Brain microvascular endothelial cell (primary cell): ENCODE data around the gene BRCA1.
"Not testable (repeated sequence)": the region's sequence is repeated elsewhere in the genome, so short reads cannot be mapped to it uniquely, and the experiment has no call there.

Experiments
- DNase-seq: peaks from one replicate; pipeline ENCODE4 v3.0.0-alpha.2; 2020
- H3K27ac ChIP-seq: fragments of 250-450 bp; sonication (Bioruptor Pico); 2 replicates; pipeline ENCODE4 v1.5.1; 2020; ENCODE audit warnings: mild to moderate bottlenecking, moderate library complexity
- H3K27me3 ChIP-seq: fragments of 250-450 bp; sonication (Bioruptor Pico); replicated peaks from 2 replicates; pipeline ENCODE4 v1.5.1; 2020; ENCODE audit warnings: mild to moderate bottlenecking
- H3K36me3 ChIP-seq: fragments of 250-450 bp; sonication (Bioruptor Pico); replicated peaks from 2 replicates; pipeline ENCODE4 v1.5.1; 2020; ENCODE audit warnings: mild to moderate bottlenecking
- H3K4me3 ChIP-seq: 2 replicates; pipeline ENCODE4 v1.5.1; 2011; ENCODE audit warnings: low read depth, mild to moderate bottlenecking, control low read depth, low read length, moderate library complexity
- in situ Hi-C: cut with HindIII; loops from 2 replicates; pipeline ENCODE4 v1.10.0; 2017; ENCODE audit warnings: low sequenced_read_pairs, low pct_ligation_motif_present
- TF ChIP-seq, protein P1 (sequence below): IDR thresholded peaks from 2 replicates; pipeline ENCODE4 v1.5.1; 2011; ENCODE audit warnings: low read depth, mild to moderate bottlenecking, moderate library complexity, low read length, control low read depth, inconsistent platforms; ENCODE audit errors: missing control alignments

Gene BRCA1

DNA sequence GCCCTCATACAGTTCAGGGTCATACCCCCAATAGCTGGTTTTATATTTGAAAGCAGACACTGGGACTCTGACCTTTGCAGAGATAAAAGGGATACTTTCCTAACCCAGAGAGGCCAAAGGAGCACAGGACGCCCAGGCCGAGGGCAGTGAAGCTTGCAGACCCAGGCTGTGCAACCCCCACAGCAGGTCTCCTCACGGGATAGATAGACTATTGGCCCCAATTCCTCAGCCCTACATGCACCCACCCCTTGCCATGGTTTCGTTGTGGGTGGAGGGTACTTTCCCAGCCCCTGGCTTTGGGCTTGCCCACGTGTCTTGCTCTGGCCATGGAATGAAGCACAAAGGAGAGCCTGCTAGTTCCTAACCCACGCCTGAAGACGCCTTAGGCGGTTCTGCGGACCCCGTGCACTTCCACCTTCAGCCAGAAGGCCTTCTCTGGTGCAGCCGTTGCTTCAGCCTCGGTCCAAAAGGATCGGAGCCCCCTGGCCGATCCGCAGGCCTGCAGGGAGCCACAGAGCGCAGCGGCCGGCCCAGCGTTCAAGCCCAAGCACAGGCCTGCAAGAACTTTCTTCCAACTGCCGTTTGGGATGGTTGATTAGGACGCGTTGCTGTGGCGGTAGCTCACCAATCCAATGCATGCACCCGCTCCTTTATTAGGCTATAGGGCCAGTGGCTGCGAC is 9.8 kb upstream of the BRCA1 start:
- DNase-seq = no peak
- no peak overlapping the region for H3K4me3 ChIP-seq
- in situ Hi-C loops = no loop called here
- no peak overlapping the region for H3K27ac ChIP-seq
- H3K36me3 ChIP-seq = peaks cover 2% of the 10 kb centered on the region
- TF ChIP-seq, protein P1, sequence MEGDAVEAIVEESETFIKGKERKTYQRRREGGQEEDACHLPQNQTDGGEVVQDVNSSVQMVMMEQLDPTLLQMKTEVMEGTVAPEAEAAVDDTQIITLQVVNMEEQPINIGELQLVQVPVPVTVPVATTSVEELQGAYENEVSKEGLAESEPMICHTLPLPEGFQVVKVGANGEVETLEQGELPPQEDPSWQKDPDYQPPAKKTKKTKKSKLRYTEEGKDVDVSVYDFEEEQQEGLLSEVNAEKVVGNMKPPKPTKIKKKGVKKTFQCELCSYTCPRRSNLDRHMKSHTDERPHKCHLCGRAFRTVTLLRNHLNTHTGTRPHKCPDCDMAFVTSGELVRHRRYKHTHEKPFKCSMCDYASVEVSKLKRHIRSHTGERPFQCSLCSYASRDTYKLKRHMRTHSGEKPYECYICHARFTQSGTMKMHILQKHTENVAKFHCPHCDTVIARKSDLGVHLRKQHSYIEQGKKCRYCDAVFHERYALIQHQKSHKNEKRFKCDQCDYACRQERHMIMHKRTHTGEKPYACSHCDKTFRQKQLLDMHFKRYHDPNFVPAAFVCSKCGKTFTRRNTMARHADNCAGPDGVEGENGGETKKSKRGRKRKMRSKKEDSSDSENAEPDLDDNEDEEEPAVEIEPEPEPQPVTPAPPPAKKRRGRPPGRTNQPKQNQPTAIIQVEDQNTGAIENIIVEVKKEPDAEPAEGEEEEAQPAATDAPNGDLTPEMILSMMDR = no peak
- no peaks in the 10 kb centered on the region for H3K27me3 ChIP-seq

DNA sequence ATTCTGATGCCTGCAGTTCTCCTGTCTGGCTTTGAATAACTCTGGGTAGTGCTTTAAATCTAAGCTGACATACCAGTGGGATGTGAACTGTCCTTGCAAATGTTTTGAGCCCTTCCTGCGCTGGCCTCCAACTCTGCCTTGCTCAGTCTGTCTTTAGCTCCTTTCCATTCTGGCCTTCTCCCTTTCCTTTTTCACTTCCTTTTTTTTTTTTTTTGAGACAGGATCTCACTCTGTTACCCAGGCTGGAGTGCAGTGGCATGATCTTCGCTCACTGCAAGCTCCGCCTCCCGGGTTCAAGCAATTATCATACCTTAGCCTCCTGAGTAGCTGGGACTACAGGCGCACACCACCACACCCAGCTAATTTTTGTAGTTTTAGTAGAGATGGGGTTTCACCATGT is 8.3 kb upstream of the BRCA1 start:
- in situ Hi-C loops, H3K36me3 ChIP-seq, DNase-seq, H3K27ac ChIP-seq, H3K4me3 ChIP-seq, H3K27me3 ChIP-seq: not testable (repeated sequence)

DNA sequence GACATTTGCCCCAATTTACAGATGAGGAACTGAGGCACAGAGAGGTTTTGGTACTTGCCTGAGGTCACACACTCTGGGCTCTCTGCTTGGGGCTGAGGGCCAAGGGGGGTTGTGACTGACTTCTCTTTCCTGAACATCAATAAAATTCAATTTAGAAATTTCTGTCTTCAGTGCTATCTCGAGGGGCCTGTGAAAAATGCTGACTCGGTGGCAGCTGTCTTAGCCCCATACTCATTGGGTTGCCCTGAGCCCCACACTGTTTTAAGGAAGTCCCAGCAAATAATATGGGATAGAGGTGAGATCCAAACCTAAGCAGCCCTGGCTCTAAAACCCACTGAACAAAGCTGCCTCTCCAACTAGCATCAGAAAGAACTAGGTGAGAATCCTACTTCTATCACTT is 7.0 kb upstream of the BRCA1 start:
- in situ Hi-C loops = no loop called here
- TF ChIP-seq, protein P1 = no peak

DNA sequence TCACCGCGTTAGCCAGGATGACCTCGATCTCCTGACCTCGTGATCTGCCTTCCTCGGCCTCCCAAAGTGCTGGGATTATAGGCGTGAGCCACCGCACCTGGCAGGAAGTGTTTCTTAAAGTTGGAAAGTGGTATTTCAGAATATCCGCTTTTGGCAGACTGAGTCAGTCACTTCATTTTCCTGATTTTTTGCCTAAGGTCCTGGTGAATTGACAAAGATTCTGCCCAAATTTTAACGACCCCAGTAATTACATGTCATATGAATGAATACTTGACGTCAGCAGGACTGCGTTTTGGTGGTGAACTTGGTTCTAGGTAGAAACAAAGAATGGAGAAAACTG is 4.5 kb upstream of the BRCA1 start:
- no peaks in the 10 kb centered on the region for H3K27me3 ChIP-seq
- TF ChIP-seq, protein P1 = no peak
- no peak overlapping the region for H3K27ac ChIP-seq
- no peak overlapping the region for H3K4me3 ChIP-seq
- in situ Hi-C loops = no loop called here
- peaks cover 7% of the 10 kb centered on the region for H3K36me3 ChIP-seq
- no peak for DNase-seq

More for the DNA sequence above, 7.0 kb upstream of the BRCA1 start:
- DNase-seq = no peak
- Histone ChIP-seq H3K27me3 (no peaks in the 10 kb centered on the region), H3K27ac (no peak overlapping the region), H3K36me3 (peaks cover 7% of the 10 kb centered on the region), H3K4me3 (no peak overlapping the region)

DNA sequence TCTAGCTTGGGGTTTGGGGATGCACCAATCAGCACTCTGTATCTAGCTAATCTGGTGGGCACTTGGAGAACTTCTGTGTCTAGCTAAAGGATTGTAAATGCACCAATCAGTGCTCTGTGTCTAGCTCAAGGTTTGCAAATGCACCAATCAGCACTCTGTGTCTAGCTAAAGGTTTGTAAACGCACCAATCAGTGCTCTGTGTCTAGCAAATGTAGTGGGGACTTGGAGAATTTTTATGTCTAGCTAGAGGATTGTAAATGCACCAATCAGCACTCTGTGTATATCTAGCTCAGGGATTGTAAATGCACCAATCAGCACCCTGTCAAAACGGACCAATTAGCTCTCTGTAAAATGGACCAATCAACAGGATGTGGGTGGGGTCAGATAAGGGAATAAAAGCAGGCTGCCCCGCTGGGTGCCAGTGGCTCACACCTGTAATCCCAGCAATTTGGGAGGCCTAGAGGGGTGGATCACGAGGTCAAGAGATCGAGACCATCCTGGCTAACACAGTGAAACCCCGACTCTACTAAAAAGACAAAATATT is 2.2 kb upstream of the BRCA1 start:
- H3K27ac ChIP-seq, in situ Hi-C loops, H3K4me3 ChIP-seq: not testable (repeated sequence)

DNA sequence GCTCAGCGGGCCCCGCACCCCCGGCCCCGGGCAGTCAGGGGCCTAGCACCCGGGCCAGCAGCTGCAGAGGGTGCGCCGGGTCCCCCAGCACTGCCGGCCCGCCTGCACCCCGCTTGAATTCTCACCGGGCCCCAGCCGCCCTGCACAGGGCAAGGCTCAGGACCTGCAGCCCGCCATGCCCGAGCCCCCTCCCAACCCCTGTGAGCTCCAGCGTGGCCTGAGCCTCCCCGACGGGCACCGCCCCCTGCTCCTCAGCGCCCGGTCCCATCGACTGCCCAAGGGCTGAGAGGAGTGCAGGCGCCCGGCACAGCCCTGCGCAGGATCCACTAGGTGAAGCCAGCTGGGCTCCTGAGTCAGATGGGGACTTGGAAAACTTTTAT is 1.7 kb upstream of the BRCA1 start:
- DNase-seq = no peak
- in situ Hi-C loops = no loop called here
- H3K27me3 ChIP-seq = no peaks in the 10 kb centered on the region
- TF ChIP-seq, protein P1 = no peak
- no peak overlapping the region for H3K4me3 ChIP-seq
- peaks cover 5% of the 10 kb centered on the region for H3K36me3 ChIP-seq
- H3K27ac ChIP-seq = no peak overlapping the region

More for the DNA sequence above, 2.2 kb upstream of the BRCA1 start:
- not testable (repeated sequence) for DNase-seq, H3K27me3 ChIP-seq, H3K36me3 ChIP-seq
